HepG2 (cell line): ENCODE results near the gene TAF12. TPM values are rescaled to one million over a fixed set of nuclear protein-coding genes. Genes with fewer than 3 reads are reported as not detected.

Source experiments
- ARID5B ChIP-seq: IDR thresholded peaks from 2 replicates; pipeline ENCODE4 v1.4.0; 2020; ENCODE audit warnings: mild to moderate bottlenecking, missing genetic modification reagents
- BRD4 ChIP-seq: sonication (generic); formaldehyde crosslinking; IDR thresholded peaks from 2 replicates; pipeline ENCODE4 v1.4.0; 2020; ENCODE audit warnings: missing genetic modification reagents
- EEA1 ChIP-seq: sonication (generic); formaldehyde crosslinking; IDR thresholded peaks from 2 replicates; pipeline ENCODE4 v1.5.1; 2020; ENCODE audit warnings: mild to moderate bottlenecking, missing genetic modification reagents, borderline replicate concordance
- ERF ChIP-seq: IDR thresholded peaks from 2 replicates; pipeline ENCODE4 v1.6.1; 2018; ENCODE audit warnings: missing biosample characterization, missing genetic modification reagents
- HMGXB4 ChIP-seq, 2 experiments: sonication (generic) in 1 of 2; formaldehyde crosslinking in 1 of 2; IDR thresholded peaks; 2 replicates each; pipeline versions ENCODE4 v1.4.0 to v1.6.1; 2018 to 2020; ENCODE audit warnings: missing genetic modification reagents in 2 of 2, borderline replicate concordance in 1 of 2, low read depth in 1 of 2, mild to moderate bottlenecking in 1 of 2, missing biosample characterization in 1 of 2
- ISL2 ChIP-seq: sonication (generic); formaldehyde crosslinking; IDR thresholded peaks from 2 replicates; pipeline ENCODE4 v1.5.0; 2020; ENCODE audit warnings: missing genetic modification reagents
- MAX ChIP-seq: IDR thresholded peaks from 2 replicates; pipeline ENCODE4 v1.6.1; 2012; ENCODE audit warnings: inconsistent platforms
- MLX ChIP-seq: IDR thresholded peaks from 2 replicates; pipeline ENCODE4 v1.6.1; 2016
- PBX2 ChIP-seq: IDR thresholded peaks from 2 replicates; pipeline ENCODE4 v1.6.1; 2016; ENCODE audit warnings: control low read depth
- POLR2AphosphoS2 ChIP-seq: IDR thresholded peaks from 2 replicates; pipeline ENCODE4 v1.6.1; 2011; ENCODE audit warnings: low read depth, low read length, improper control_type of control experiment
- ZBTB44 ChIP-seq: sonication (generic); formaldehyde crosslinking; IDR thresholded peaks from 2 replicates; pipeline ENCODE4 v1.4.0; 2020; ENCODE audit warnings: missing genetic modification reagents
- ZFP90 ChIP-seq: sonication (generic); formaldehyde crosslinking; IDR thresholded peaks from 2 replicates; pipeline ENCODE4 v1.8.0; 2022; ENCODE audit warnings: missing genetic modification reagents, mild to moderate bottlenecking, inconsistent platforms, borderline replicate concordance
- ZNF329 ChIP-seq: sonication (generic); formaldehyde crosslinking; IDR thresholded peaks from 2 replicates; pipeline ENCODE4 v1.9.0; 2021; ENCODE audit warnings: low read depth, mild to moderate bottlenecking, missing genetic modification reagents
- ZNF430 ChIP-seq: sonication (generic); formaldehyde crosslinking; IDR thresholded peaks from 2 replicates; pipeline ENCODE4 v1.9.0; 2021; ENCODE audit warnings: mild to moderate bottlenecking, missing genetic modification reagents
- ZNF710 ChIP-seq: sonication (generic); formaldehyde crosslinking; IDR thresholded peaks from 2 replicates; pipeline ENCODE4 v1.5.0; 2020; ENCODE audit warnings: mild to moderate bottlenecking, missing genetic modification reagents, borderline replicate concordance
- polyA plus RNA-seq, 8 experiments: library from polyadenylated mRNA; depleted of rRNA in 3 of 8; stranded (reverse) in 7 of 8; unstranded in 1 of 8; fragments of >200 nt; fragmentation: Illumina TruSeq in 4 of 8; extraction: Trizol in 4 of 8; gene quantifications; 2 replicates each; pipeline versions ENCODE4 v1.2.1 to v1.2.3, GENCODE V29; 2011 to 2016; ENCODE audit warnings: low read depth in 4 of 8, missing spikeins in 1 of 8, mixed read lengths in 1 of 8; ENCODE audit not compliant: insufficient read depth in 1 of 8
- total RNA-seq, 5 experiments: library from RNA; depleted of rRNA; stranded (reverse); fragments of >200 nt; fragmentation: Illumina TruSeq; extraction: Trizol; gene quantifications; 2 replicates each; pipeline ENCODE4 v1.2.3, GENCODE V29; 2016; ENCODE audit warnings: low read depth in 1 of 5

The TAF12 gene
- total and polyA plus RNA-seq, 2 of the 13 experiments (the other 11 are each of a cell fraction or from before 2014, with no cell fraction given), result 16.3 to 17.1 TPM

GRCh38 chr1:28642847-28643635, at the start of gene TAF12 (continued):
- peak; percentile 77 to 91 for TF ChIP-seq HMGXB4 (CRISPR knock-in tag; IDR thresholded peaks at IDR 0.05; ENCODE audit: borderline replicate concordance in 1 of 2, low read depth in 1 of 2)
- TF ChIP-seq PBX2 (CRISPR knock-in tag), result peak; percentile 67
- peak; percentile 42 for TF ChIP-seq ZBTB44 (CRISPR knock-in tag)
- peak; percentile 92; the same call in 1 of the 2 replicates for TF ChIP-seq ZNF430 (CRISPR knock-in tag)
- TF ChIP-seq ZNF329 (CRISPR knock-in tag), result peak; percentile 72
- TF ChIP-seq ZFP90 (CRISPR knock-in tag), result peak; percentile 90; the same call in 1 of the 2 replicates
- TF ChIP-seq ISL2 (CRISPR knock-in tag), result peak; percentile 60; the same call in 1 of the 2 replicates
- no peak for TF ChIP-seq MLX
- TF ChIP-seq POLR2AphosphoS2, result 0 out of 2 replicates have a peak, but pooled peaks have one; percentile 46
- peak; percentile 51; the same call in 1 of the 2 replicates for TF ChIP-seq ARID5B (CRISPR knock-in tag)
- peak; percentile 95 for TF ChIP-seq MAX
- peak; percentile 68; the same call in 1 of the 2 replicates for TF ChIP-seq BRD4 (CRISPR knock-in tag)
- TF ChIP-seq EEA1 (CRISPR knock-in tag), result no peak
- TF ChIP-seq ERF (CRISPR knock-in tag), result peak; percentile 89
- TF ChIP-seq ZNF710 (CRISPR knock-in tag), result no peak
